ENCODE data around the gene FOXI1.
"Not testable (repeated sequence)": the region's sequence is repeated elsewhere in the genome, so short reads cannot be mapped to it uniquely, and the experiment has no call there.

The FOXI1 gene

DNA sequence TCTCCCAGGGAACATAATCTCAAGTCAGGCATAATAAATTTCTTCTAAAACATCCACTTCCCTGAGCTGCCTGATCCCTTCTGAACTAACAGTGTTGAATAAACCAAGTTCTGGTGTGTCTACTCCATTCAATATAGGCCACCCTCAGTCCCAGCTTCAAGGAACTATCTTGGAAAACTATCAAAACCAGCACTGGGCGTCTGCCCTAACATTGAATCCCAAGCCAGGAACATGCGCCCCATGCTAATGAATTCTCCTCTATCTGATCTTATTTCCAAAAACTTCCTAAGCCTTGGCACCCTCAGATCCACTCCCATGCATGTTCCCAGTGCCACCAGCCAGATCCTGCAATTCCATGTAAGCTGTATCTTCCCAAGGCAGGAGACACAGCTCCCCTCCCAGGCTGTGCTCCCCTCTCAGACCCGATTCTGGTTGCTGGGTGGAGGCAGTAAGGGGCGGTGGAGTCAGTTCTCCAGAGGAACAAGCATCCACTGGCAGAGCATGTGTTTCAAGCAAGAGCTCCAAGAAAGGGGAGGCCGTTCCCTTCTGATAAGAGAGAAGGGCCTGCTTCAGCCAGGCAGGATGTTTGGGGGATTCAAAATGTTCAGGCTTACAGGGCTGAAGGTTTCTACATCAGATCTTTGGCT lies 13.1 kb upstream of the FOXI1 start:
- no peak for DNase-seq (ENCODE audit: low read depth)
- no peak for TF ChIP-seq CTCF (IDR thresholded peaks at IDR 0.05; ENCODE audit: low read depth, low read length, missing control alignments)
- no peak overlapping the region for H3K4me3 ChIP-seq (ENCODE audit: low read depth, low read length)

- not testable (repeated sequence) for DNase-seq (ENCODE audit: low read depth); H3K4me3 ChIP-seq (ENCODE audit: low read depth, low read length)
These were observed 11.4 kb upstream of the FOXI1 start for GRCh38 chr5:170094329-170094728.

DNA sequence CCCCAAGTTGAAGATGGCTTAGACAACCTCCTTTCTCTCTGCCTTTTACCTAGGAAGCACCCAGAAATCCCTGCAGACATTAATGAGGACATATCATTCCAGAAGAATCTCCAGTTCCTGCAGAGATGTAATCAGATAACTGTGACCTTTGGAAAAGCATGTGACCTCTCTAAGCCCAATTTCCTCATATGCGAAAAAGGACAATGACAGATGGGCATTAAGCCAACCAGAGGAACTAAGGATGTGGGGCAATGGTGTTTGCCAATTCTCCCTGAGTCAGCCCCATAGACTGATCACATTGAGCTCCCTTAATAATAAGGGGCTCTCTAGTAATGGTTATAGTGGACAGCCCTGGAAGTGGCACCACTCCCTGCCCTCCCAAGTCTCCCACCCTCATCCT lies 10.1 kb upstream of the FOXI1 start:
- no peak for DNase-seq (ENCODE audit: low read depth)
- no peak overlapping the region for H3K4me3 ChIP-seq (ENCODE audit: low read depth, low read length)
- TF ChIP-seq CTCF (IDR thresholded peaks at IDR 0.05; ENCODE audit: low read depth, low read length, missing control alignments), result no peak

DNA sequence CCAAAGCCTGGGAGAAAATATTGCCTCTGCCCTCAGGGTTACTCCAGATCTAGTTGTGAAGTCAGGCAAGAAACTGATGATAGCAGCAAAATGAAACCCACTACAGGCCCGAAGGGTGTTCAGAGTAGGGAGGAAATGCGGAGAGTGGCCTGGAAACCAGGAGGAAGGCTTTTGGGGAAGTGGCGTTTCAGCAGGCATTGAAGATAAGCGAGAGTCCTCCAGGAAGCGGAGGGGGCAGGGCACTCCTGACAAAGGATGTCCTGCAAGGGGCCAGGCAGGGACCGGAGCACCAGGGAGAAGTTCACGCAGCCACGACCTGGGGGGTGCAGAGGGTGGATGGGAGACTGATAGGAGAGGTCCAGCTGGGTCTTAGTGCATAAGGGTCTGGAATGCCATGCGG lies 7.8 kb upstream of the FOXI1 start:
- TF ChIP-seq CTCF (IDR thresholded peaks at IDR 0.05; ENCODE audit: low read depth, low read length, missing control alignments), result no peak
- no peak overlapping the region for H3K4me3 ChIP-seq (ENCODE audit: low read depth, low read length)
- no peak for DNase-seq (ENCODE audit: low read depth)

DNA sequence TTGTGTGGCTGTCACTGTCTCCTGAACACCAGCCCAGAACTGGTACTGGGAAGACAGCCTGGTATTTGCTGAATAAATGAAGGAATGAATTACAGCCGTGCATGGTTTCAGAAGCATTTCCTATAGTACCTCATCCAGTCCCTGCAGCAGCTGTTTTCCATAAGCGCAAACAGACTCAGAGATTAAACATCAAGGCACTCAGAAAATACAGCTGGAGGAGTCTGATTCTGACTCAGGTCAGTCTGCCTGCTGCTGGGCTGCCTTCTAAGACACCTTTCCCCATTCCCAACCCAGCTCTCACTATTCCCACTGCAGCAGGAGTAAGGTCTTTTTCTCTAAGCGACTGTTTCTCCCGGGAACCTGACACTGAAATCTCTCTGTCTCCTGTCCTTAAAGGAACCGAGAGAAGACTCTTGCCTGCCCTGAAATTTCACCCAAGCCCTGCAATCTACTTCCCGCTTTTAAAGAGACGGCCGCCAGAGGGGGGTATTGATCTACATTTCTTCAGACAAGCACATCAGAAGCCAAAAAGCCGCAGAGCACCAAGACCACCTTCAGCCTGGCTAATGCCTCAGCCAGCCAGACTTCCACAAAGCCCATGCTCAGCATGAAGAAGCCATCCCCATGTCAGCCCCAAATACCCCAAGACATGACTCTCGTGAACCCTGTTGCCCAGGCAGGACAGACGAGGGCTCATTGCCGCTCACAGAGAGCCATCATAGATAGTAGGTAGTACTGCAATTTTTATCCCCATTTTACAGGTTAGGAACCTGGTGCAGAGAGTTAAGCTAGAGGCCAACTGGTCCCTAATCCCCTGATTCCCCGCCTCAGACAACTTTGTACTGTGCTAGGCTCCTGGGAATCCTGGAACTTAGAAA lies 5.4 kb upstream of the FOXI1 start:
- no peak overlapping the region for H3K4me3 ChIP-seq (ENCODE audit: low read depth, low read length)
- TF ChIP-seq CTCF (IDR thresholded peaks at IDR 0.05; ENCODE audit: low read depth, low read length, missing control alignments), result peak; percentile 68
- peak; percentile 37 for DNase-seq (ENCODE audit: low read depth)

GRCh38 chr5:170103447-170103846 lies 2.2 kb upstream of the FOXI1 start:
- TF ChIP-seq CTCF (IDR thresholded peaks at IDR 0.05; ENCODE audit: low read depth, low read length, missing control alignments), result no peak
- no peak overlapping the region for H3K4me3 ChIP-seq (ENCODE audit: low read depth, low read length)
- no peak for DNase-seq (ENCODE audit: low read depth)

GRCh38 chr5:170104299-170104698 lies 1.4 kb upstream of the FOXI1 start:
- DNase-seq (ENCODE audit: low read depth), result no peak
- no peak for TF ChIP-seq CTCF (IDR thresholded peaks at IDR 0.05; ENCODE audit: low read depth, low read length, missing control alignments)

More at GRCh38 chr5:170104299-170104698, 1.4 kb upstream of the FOXI1 start:
- H3K4me3 ChIP-seq (ENCODE audit: low read depth, low read length), result no peak overlapping the region

Data from GM12864 (cell line).